ENCODE measurements around the gene RBPJL.

GRCh38 chr20:45258259-45258658, 48.4 kb upstream of the RBPJL start:
- TF ChIP-seq POLR2A (IDR thresholded peaks at IDR 0.05) = no peak
- TF ChIP-seq, protein P1, sequence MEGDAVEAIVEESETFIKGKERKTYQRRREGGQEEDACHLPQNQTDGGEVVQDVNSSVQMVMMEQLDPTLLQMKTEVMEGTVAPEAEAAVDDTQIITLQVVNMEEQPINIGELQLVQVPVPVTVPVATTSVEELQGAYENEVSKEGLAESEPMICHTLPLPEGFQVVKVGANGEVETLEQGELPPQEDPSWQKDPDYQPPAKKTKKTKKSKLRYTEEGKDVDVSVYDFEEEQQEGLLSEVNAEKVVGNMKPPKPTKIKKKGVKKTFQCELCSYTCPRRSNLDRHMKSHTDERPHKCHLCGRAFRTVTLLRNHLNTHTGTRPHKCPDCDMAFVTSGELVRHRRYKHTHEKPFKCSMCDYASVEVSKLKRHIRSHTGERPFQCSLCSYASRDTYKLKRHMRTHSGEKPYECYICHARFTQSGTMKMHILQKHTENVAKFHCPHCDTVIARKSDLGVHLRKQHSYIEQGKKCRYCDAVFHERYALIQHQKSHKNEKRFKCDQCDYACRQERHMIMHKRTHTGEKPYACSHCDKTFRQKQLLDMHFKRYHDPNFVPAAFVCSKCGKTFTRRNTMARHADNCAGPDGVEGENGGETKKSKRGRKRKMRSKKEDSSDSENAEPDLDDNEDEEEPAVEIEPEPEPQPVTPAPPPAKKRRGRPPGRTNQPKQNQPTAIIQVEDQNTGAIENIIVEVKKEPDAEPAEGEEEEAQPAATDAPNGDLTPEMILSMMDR (IDR thresholded peaks at IDR 0.05) = no peak

Measured in thyroid gland (tissue), 4 donors.